ENCODE data around the gene ANKRD31.

DNA sequence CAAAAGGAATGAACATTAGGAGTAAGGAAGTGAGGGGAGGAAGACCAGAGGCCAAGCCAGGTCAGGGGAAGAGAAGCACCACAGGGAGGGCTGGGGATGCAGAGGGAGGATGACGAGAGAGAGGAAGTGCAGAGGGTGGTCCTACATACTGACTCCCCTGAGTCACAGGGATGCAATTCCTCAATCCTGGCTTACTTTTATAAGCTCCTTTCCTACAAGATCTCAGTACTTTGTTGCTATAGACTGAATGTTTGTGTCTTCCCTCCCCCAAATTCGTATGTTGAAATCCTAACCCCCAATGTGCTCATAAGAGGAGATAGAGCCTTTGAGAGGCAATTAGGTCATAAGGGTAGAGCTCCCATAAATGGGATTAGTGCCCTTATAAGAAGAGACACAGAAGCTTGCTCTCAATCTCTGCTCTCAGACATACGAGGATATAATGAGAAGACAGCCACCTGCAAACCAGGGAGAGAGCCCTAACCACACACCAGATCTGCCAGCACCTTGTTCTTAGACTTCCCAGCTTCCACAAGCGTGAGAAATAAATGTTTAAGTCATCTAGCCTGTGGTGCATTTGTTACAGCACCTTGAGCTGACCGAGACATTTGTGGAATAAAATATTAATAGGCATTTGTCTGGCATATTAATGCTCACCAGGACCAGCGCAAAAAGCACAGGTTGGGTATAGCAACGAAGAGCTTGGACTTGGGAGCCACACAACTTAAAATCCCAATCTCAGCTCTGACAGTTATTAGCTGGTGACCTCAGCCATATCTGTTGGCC, 217.7 kb downstream of the ANKRD31 start:
- TF ChIP-seq YY1 (IDR thresholded peaks at IDR 0.05; ENCODE audit: extremely low read depth, insufficient replicate concordance, low read depth, low read length) (no peak), POLR2A (IDR thresholded peaks at IDR 0.05; ENCODE audit: borderline replicate concordance, extremely low read depth, insufficient read depth, insufficient read length) (no peak), RAD21 (IDR thresholded peaks at IDR 0.05; ENCODE audit: low read depth) (no peak), EZH2phosphoT487 (IDR thresholded peaks at IDR 0.05; ENCODE audit: borderline replicate concordance) (no peak), EZH2 (IDR thresholded peaks at IDR 0.05) (no peak), POLR2AphosphoS5 (IDR thresholded peaks at IDR 0.05; ENCODE audit: low read depth, low read length) (no peak)
- TF ChIP-seq, protein P1, sequence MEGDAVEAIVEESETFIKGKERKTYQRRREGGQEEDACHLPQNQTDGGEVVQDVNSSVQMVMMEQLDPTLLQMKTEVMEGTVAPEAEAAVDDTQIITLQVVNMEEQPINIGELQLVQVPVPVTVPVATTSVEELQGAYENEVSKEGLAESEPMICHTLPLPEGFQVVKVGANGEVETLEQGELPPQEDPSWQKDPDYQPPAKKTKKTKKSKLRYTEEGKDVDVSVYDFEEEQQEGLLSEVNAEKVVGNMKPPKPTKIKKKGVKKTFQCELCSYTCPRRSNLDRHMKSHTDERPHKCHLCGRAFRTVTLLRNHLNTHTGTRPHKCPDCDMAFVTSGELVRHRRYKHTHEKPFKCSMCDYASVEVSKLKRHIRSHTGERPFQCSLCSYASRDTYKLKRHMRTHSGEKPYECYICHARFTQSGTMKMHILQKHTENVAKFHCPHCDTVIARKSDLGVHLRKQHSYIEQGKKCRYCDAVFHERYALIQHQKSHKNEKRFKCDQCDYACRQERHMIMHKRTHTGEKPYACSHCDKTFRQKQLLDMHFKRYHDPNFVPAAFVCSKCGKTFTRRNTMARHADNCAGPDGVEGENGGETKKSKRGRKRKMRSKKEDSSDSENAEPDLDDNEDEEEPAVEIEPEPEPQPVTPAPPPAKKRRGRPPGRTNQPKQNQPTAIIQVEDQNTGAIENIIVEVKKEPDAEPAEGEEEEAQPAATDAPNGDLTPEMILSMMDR (IDR thresholded peaks at IDR 0.05 in 2 of 3, conservative IDR thresholded peaks at IDR 0.05 in 1 of 3; ENCODE audit: borderline replicate concordance in 1 of 3, insufficient read depth in 1 of 3, low read depth in 2 of 3, low read length in 2 of 3): no peak
- TF ChIP-seq, protein P2, sequence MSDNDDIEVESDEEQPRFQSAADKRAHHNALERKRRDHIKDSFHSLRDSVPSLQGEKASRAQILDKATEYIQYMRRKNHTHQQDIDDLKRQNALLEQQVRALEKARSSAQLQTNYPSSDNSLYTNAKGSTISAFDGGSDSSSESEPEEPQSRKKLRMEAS (IDR thresholded peaks at IDR 0.05): no peak
- TF ChIP-seq, protein P3, sequence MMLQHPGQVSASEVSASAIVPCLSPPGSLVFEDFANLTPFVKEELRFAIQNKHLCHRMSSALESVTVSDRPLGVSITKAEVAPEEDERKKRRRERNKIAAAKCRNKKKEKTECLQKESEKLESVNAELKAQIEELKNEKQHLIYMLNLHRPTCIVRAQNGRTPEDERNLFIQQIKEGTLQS (IDR thresholded peaks at IDR 0.05): no peak
- TF ChIP-seq, protein P4, sequence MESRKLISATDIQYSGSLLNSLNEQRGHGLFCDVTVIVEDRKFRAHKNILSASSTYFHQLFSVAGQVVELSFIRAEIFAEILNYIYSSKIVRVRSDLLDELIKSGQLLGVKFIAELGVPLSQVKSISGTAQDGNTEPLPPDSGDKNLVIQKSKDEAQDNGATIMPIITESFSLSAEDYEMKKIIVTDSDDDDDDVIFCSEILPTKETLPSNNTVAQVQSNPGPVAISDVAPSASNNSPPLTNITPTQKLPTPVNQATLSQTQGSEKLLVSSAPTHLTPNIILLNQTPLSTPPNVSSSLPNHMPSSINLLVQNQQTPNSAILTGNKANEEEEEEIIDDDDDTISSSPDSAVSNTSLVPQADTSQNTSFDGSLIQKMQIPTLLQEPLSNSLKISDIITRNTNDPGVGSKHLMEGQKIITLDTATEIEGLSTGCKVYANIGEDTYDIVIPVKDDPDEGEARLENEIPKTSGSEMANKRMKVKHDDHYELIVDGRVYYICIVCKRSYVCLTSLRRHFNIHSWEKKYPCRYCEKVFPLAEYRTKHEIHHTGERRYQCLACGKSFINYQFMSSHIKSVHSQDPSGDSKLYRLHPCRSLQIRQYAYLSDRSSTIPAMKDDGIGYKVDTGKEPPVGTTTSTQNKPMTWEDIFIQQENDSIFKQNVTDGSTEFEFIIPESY (IDR thresholded peaks at IDR 0.05; ENCODE audit: extremely low read depth, insufficient replicate concordance, low read length): no peak

Data from HCT116 (cell line).